DOHH2 (cell line): Measurements from ENCODE around the gene IL16.

Source experiments
- H3F3A ChIP-seq: fragments of 200-600 bp; sonication (generic), shearing (Covaris generic); 2 replicates; pipeline ENCODE4 v1.6.0; 2016; ENCODE audit warnings: antibody characterized with exemption, mild to moderate bottlenecking; ENCODE audit not compliant: control insufficient read depth, insufficient read depth
- H3K27ac ChIP-seq: fragments of 200-600 bp; sonication (generic); 2 replicates; pipeline ENCODE4 v1.5.1; 2014; ENCODE audit warnings: low read depth, mild to moderate bottlenecking, low read length, moderate library complexity
- H3K27me3 ChIP-seq: fragments of 200-600 bp; sonication (generic); 2 replicates; pipeline ENCODE4 v1.6.1; 2014; ENCODE audit warnings: mild to moderate bottlenecking, low read length, mixed read lengths; ENCODE audit not compliant: control insufficient read depth
- H3K36me3 ChIP-seq: fragments of 200-600 bp; sonication (generic); 2 replicates; pipeline ENCODE4 v1.6.1; 2014; ENCODE audit warnings: mild to moderate bottlenecking, low read length, moderate library complexity, mixed read lengths; ENCODE audit not compliant: control insufficient read depth
- H3K4me1 ChIP-seq: fragments of 200-600 bp; sonication (generic); 2 replicates; pipeline ENCODE4 v1.6.1; 2014; ENCODE audit warnings: mild to moderate bottlenecking, low read length, mixed read lengths; ENCODE audit not compliant: control insufficient read depth
- H3K4me2 ChIP-seq: fragments of 200-600 bp; sonication (generic); 2 replicates; pipeline ENCODE4 v1.6.0; 2014; ENCODE audit warnings: mild to moderate bottlenecking, low read length, moderate library complexity
- H3K4me3 ChIP-seq: fragments of 200-600 bp; sonication (generic); 2 replicates; pipeline ENCODE4 v1.5.1; 2014; ENCODE audit warnings: mild to moderate bottlenecking, low read length, mixed read lengths
- H3K79me2 ChIP-seq: fragments of 200-600 bp; sonication (generic); 2 replicates; pipeline ENCODE4 v1.6.1; 2014; ENCODE audit warnings: mild to moderate bottlenecking, low read length, mixed read lengths; ENCODE audit not compliant: control insufficient read depth
- H3K9me2 ChIP-seq: fragments of 200-600 bp; sonication (generic); replicated peaks from 2 replicates; pipeline ENCODE4 v1.6.1; 2014; ENCODE audit warnings: mild to moderate bottlenecking, low read length, mixed read lengths; ENCODE audit not compliant: control insufficient read depth
- H3K9me3 ChIP-seq: fragments of 200-600 bp; sonication (generic); 2 replicates; pipeline ENCODE4 v1.6.1; 2014; ENCODE audit warnings: antibody characterized with exemption, low read length, mixed read lengths; ENCODE audit not compliant: control insufficient read depth, insufficient read depth
- H4K20me1 ChIP-seq: fragments of 200-600 bp; sonication (generic); 2 replicates; pipeline ENCODE4 v1.6.0; 2014; ENCODE audit warnings: low read depth, mild to moderate bottlenecking, antibody characterized with exemption, low read length, moderate library complexity; ENCODE audit not compliant: control insufficient read depth, insufficient read depth
- EZH2phosphoT487 ChIP-seq: fragments of 200-600 bp; sonication (generic); IDR thresholded peaks from 2 replicates; pipeline ENCODE4 v1.6.1; 2017; ENCODE audit warnings: borderline replicate concordance, mild to moderate bottlenecking, antibody characterized with exemption, low read length, moderate library complexity, mixed read lengths
- TF ChIP-seq, protein P1 (sequence below): fragments of 200-600 bp; sonication (generic); IDR thresholded peaks from one replicate; pipeline ENCODE4 v1.5.1; 2014; ENCODE audit warnings: antibody characterized with exemption, mild to moderate bottlenecking, low read depth, low read length; ENCODE audit not compliant: poor library complexity, severe bottlenecking

The IL16 gene

DNA sequence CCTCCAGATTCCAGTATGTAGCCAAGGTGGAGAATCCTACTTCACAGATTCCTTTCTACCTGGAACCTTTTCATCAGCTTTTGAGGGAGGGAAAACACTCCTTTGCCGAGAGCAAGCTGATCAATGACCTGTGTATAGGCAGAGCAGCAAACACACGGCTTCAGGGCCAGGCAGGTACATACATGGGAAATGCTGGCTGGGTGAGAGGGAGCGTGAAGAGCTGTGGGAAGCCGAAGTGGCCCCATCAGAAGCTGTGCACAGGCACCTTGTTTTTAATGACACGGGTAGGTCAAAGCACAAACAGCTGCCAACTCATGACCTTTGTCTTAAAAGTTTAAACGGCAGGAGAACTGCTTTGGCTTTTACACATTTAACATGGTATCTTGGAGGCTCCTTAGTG, 101.9 kb downstream of the IL16 start:
- H4K20me1 ChIP-seq: no peaks in the 10 kb centered on the region
- H3K36me3 ChIP-seq: peaks cover 65% of the 10 kb centered on the region
- no peak for TF ChIP-seq EZH2phosphoT487
- TF ChIP-seq, protein P1, sequence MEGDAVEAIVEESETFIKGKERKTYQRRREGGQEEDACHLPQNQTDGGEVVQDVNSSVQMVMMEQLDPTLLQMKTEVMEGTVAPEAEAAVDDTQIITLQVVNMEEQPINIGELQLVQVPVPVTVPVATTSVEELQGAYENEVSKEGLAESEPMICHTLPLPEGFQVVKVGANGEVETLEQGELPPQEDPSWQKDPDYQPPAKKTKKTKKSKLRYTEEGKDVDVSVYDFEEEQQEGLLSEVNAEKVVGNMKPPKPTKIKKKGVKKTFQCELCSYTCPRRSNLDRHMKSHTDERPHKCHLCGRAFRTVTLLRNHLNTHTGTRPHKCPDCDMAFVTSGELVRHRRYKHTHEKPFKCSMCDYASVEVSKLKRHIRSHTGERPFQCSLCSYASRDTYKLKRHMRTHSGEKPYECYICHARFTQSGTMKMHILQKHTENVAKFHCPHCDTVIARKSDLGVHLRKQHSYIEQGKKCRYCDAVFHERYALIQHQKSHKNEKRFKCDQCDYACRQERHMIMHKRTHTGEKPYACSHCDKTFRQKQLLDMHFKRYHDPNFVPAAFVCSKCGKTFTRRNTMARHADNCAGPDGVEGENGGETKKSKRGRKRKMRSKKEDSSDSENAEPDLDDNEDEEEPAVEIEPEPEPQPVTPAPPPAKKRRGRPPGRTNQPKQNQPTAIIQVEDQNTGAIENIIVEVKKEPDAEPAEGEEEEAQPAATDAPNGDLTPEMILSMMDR: no peak
- peaks cover 71% of the 10 kb centered on the region for H3K79me2 ChIP-seq
- H3K9me3 ChIP-seq: no peaks in the 10 kb centered on the region
- peaks cover 98% of the 10 kb centered on the region for H3K4me1 ChIP-seq
- peak overlapping the region; percentile 98 for H3K27ac ChIP-seq
- no peaks in the 10 kb centered on the region for H3K9me2 ChIP-seq
- H3K4me3 ChIP-seq: peak overlapping the region; percentile 84
- H3K27me3 ChIP-seq: no peaks in the 10 kb centered on the region
- peaks cover 44% of the 10 kb centered on the region for H3F3A ChIP-seq
- peak overlapping the region; percentile 99 for H3K4me2 ChIP-seq

DNA sequence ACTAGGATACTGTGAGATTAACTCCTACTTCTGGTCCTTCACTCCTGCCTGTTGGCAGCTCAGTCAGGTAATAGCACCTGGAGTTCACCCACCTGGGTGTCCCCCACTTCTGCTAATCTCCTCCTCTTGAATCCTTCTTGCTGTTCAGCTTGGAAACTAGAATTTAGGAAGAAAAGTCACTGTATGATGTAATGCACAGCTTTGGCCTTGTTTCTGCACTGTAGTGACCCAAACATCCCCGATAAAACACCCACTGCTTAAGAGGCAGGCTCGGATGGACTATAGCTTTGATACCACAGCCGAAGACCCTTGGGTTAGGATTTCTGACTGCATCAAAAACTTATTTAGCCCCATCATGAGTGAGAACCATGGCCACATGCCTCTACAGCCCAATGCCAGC, 102.5 kb downstream of the IL16 start:
- TF ChIP-seq EZH2phosphoT487: no peak
- TF ChIP-seq, protein P1: no peak
- no peaks in the 10 kb centered on the region for H4K20me1 ChIP-seq
- no peaks in the 10 kb centered on the region for H3K9me3 ChIP-seq
- H3F3A ChIP-seq: peaks cover 40% of the 10 kb centered on the region
- no peaks in the 10 kb centered on the region for H3K27me3 ChIP-seq
- H3K79me2 ChIP-seq: peaks cover 75% of the 10 kb centered on the region
- peaks cover 70% of the 10 kb centered on the region for H3K36me3 ChIP-seq
- H3K27ac ChIP-seq: peak overlapping the region; percentile 98
- no peaks in the 10 kb centered on the region for H3K9me2 ChIP-seq
- peak overlapping the region; percentile 99 for H3K4me2 ChIP-seq
- H3K4me3 ChIP-seq: peak overlapping the region; percentile 84
- peaks cover 98% of the 10 kb centered on the region for H3K4me1 ChIP-seq

DNA sequence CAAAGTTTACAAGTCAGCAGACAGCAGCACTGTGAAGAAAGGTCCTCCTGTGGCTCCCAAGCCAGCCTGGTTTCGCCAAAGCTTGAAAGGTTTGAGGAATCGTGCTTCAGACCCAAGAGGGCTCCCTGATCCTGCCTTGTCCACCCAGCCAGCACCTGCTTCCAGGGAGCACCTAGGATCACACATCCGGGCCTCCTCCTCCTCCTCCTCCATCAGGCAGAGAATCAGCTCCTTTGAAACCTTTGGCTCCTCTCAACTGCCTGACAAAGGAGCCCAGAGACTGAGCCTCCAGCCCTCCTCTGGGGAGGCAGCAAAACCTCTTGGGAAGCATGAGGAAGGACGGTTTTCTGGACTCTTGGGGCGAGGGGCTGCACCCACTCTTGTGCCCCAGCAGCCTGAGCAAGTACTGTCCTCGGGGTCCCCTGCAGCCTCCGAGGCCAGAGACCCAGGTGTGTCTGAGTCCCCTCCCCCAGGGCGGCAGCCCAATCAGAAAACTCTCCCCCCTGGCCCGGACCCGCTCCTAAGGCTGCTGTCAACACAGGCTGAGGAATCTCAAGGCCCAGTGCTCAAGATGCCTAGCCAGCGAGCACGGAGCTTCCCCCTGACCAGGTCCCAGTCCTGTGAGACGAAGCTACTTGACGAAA, 103.1 kb downstream of the IL16 start:
- H3K27ac ChIP-seq: peak overlapping the region; percentile 98
- H3K4me2 ChIP-seq: peak overlapping the region; percentile 99
- no peaks in the 10 kb centered on the region for H3K9me2 ChIP-seq
- TF ChIP-seq, protein P1: no peak
- TF ChIP-seq EZH2phosphoT487: no peak
- peak overlapping the region; percentile 84 for H3K4me3 ChIP-seq
- peaks cover 76% of the 10 kb centered on the region for H3K36me3 ChIP-seq
- peaks cover 98% of the 10 kb centered on the region for H3K4me1 ChIP-seq
- H3K9me3 ChIP-seq: no peaks in the 10 kb centered on the region
- peaks cover 75% of the 10 kb centered on the region for H3K79me2 ChIP-seq
- peaks cover 34% of the 10 kb centered on the region for H3F3A ChIP-seq
- H4K20me1 ChIP-seq: no peaks in the 10 kb centered on the region
- H3K27me3 ChIP-seq: no peaks in the 10 kb centered on the region
